AG04450 (cell line): ENCODE measurements around the gene PIK3R5. TPM values are rescaled to one million over a fixed set of nuclear protein-coding genes. Genes with fewer than 3 reads are reported as not detected.
"Not testable (repeated sequence)": the region's sequence is repeated elsewhere in the genome, so short reads cannot be mapped to it uniquely, and the experiment has no call there.

Experiments
- CTCF ChIA-PET: fragments of 300-600, 350-600 bp; formaldehyde crosslinking; extraction: SDS; loops from one replicate; lab custom pipeline; 2022; ENCODE audit warnings: antibody characterized with exemption, inconsistent platforms; lab: Charles Lee
- POLR2A ChIA-PET: fragments of 350-600 bp; formaldehyde crosslinking; extraction: SDS; loops from one replicate; lab custom pipeline; 2021; ENCODE audit warnings: antibody characterized with exemption, inconsistent platforms; lab: Yijun Ruan, JAX
- DNase-seq: peaks from one replicate; pipeline ENCODE4 v3.0.0-alpha.2; 2011; ENCODE audit warnings: low read depth, low spot score
- H3K27ac ChIP-seq: one replicate; pipeline ENCODE4 v1.5.1; 2012; ENCODE audit warnings: low read depth, low read length, control low read depth
- H3K27me3 ChIP-seq: one replicate; pipeline ENCODE4 v1.6.0; 2012; ENCODE audit warnings: low read length; ENCODE audit not compliant: control insufficient read depth, insufficient read depth
- H3K4me3 ChIP-seq: 2 replicates; pipeline ENCODE4 v1.5.1; 2011; ENCODE audit warnings: mild to moderate bottlenecking, low read depth, low read length, control low read depth
- H3K9me3 ChIP-seq: 2 replicates; pipeline ENCODE4 v1.5.1; 2012; ENCODE audit warnings: low read length; ENCODE audit not compliant: control insufficient read depth, insufficient read depth
- polyA plus RNA-seq: library from polyadenylated mRNA; depleted of rRNA; stranded (reverse); fragments of >200 nt; gene quantifications from 2 replicates; pipeline ENCODE4 v1.2.3, GENCODE V29; 2011
- TF ChIP-seq, protein P1 (sequence below): IDR thresholded peaks from 2 replicates; pipeline ENCODE4 v1.5.1; 2011; ENCODE audit warnings: low read depth, low read length, control low read depth, inconsistent platforms

The PIK3R5 gene
- polyA plus RNA-seq, 1 experiment, result not detected

DNA sequence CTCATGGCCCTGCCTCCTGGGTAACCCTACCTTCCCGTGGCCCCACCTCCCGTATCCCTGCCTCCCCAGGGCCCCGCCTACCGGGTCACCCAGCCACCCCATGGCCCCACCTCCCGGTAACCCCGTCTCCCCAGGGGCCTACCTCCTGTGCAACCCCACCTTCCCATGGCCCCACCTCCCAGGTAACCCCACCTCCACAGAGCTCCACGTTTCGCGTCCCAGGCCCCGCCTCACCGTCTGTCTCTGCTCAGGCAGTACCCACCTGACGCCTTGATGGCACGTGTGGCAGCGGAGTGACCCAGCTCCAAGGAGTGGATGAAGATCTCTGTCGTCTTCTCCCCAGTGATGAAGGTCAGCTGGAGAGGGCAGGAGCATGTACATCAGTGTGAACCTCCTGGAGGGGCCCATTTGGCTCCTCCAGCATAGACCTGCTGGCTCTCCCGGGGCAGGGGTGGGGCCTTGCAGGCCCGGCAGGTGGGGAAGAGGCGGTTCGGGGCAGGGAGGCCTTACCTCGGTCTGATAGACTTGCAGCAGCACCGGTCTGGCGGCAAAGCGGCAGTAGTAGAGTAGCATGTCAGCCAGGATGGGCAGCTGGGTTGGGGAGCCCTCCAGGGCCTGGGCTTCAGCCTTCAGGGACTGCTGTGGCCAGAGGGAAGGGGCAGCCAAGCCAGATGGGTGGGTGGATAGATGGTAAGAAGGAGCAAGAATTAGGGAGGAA, 79.4 kb downstream of the PIK3R5 start:
- POLR2A ChIA-PET, result interaction anchor here (0.7 kb wide), 1 partner anchor 636 kb away, joined by 5 read pairs; no protein-coding TSS in a partner anchor

DNA sequence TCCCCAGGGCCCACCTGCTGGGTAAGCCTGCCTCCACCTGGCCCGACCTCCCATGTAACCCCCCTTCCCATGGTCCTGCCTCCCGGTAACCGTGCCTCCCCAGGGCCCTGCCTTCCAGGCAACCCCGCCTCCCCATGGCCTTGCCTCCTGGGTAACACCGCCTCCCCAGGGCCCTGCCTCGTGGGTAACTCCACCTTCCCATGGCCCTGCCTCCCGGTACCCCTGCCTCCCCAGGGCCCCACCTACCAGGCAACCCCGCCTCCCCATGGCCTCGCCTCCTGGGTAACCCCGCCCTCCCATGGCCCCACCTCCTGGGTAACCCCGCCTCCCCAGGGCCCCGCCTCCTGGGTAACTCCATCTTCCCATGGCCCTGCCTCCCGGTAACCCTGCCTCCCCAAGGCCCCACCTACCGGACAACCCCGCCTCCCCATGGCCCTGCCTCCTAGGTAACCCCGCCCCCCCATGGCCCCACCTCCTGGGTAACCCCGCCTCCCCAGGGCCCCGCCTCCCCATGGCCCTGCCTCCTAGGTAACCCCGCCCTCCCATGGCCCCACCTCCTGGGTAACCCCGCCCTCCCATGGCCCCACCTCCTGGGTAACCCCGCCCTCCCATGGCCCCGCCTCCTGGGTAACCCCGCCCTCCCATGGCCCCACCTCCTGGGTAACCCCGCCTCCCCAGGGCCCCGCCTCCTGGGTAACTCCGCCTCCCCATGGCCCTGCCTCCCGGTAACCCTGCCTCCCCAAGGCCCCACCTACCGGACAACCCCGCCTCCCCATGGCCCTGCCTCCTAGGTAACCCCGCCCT, 80.1 kb downstream of the PIK3R5 start:
- POLR2A ChIA-PET, H3K4me3 ChIP-seq, CTCF ChIA-PET, H3K27me3 ChIP-seq, DNase-seq, H3K27ac ChIP-seq: not testable (repeated sequence)
- peaks cover 16% of the 10 kb centered on the region for H3K9me3 ChIP-seq

More for the DNA sequence above, 79.4 kb downstream of the PIK3R5 start:
- Histone ChIP-seq H3K27ac (no peak overlapping the region), H3K27me3 (peaks cover 2% of the 10 kb centered on the region), H3K9me3 (peaks cover 16% of the 10 kb centered on the region), H3K4me3 (no peak overlapping the region)
- CTCF ChIA-PET, result no interaction called here
- TF ChIP-seq, protein P1, sequence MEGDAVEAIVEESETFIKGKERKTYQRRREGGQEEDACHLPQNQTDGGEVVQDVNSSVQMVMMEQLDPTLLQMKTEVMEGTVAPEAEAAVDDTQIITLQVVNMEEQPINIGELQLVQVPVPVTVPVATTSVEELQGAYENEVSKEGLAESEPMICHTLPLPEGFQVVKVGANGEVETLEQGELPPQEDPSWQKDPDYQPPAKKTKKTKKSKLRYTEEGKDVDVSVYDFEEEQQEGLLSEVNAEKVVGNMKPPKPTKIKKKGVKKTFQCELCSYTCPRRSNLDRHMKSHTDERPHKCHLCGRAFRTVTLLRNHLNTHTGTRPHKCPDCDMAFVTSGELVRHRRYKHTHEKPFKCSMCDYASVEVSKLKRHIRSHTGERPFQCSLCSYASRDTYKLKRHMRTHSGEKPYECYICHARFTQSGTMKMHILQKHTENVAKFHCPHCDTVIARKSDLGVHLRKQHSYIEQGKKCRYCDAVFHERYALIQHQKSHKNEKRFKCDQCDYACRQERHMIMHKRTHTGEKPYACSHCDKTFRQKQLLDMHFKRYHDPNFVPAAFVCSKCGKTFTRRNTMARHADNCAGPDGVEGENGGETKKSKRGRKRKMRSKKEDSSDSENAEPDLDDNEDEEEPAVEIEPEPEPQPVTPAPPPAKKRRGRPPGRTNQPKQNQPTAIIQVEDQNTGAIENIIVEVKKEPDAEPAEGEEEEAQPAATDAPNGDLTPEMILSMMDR, result no peak
- no peak for DNase-seq

DNA sequence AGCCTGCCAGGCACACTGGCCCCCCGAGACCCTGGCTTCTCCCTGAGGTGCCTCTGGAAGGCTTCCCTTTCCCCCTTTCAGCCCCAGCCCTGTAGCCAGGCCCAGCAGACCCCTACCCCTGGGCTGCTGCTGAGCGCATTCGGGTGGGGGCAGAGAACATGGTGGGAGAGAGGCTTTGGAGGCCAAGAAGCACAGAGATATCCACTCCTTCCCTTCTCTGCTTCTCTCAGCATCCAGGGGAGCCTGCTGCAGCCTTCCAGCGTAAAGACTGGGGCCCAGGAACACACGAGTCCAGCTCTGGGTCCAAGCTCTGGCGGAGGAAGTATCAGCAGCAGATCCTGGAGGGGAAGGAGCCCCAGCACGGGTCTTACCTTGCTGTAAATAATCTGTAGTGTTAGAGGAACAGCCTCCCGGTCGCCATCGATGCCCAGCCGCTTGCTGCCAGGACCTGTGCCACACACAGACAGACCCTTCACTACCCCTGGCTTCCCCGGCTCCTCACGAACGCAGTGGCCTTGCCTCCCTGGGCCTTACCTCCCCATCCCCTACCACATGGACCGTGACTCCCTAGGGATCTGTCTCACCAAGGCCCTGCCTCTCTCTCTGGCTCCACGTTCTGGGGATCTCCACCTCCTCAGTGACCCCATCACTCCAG, 81.0 kb downstream of the PIK3R5 start:
- TF ChIP-seq, protein P1, result no peak
- no peak for DNase-seq
- CTCF ChIA-PET, result no interaction called here
- no peak overlapping the region for H3K4me3 ChIP-seq
- H3K9me3 ChIP-seq, result peaks cover 16% of the 10 kb centered on the region
- POLR2A ChIA-PET, result no interaction called here
- no peaks in the 10 kb centered on the region for H3K27me3 ChIP-seq
- H3K27ac ChIP-seq, result no peak overlapping the region

DNA sequence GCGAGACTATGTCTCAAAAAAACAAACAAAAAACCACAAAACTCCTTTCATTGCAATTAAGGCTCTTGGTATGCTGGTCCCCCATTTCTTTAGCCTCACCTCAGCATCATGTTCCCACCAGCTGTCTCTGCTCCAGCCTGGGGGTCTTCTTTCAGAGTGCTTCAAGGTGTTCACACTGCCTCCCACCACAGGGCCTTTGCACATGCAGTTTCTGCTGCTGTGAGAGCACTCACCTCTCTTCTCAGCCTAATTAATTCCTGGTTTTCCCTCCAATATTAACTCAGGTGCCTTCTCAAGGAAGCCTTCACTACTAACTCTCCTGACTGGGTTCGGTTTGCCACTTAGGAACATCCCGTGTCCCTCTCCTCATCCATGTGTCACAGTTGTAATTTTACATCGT, 82.2 kb downstream of the PIK3R5 start:
- Histone ChIP-seq H3K9me3 (peaks cover 16% of the 10 kb centered on the region), H3K4me3 (no peak overlapping the region), H3K27ac (no peak overlapping the region), H3K27me3 (no peaks in the 10 kb centered on the region)
- no peak for DNase-seq
- POLR2A ChIA-PET, result no interaction called here
- TF ChIP-seq, protein P1, result no peak
- CTCF ChIA-PET, result no interaction called here

DNA sequence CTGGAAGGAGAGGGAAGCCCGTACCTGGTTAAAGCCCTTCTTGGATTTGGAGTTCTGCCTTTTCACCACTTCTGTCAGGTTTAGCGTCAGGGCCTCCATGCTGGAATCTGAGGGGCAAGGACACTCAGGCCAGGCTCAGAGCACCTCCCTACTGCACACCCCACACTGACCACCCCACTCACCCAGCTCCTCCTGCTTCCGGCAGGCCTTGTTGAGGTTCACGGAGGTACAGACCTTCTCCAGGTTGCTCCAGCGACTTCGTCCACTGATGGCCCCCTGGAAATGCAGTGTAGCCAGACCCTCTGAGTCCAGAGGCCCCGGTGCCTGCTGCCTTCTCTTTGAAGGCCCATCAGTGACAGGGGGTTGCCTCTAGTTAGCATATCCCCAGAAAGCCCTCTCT, 83.9 kb downstream of the PIK3R5 start:
- DNase-seq, result no peak
- TF ChIP-seq, protein P1, result no peak
- POLR2A ChIA-PET, result no interaction called here
- Histone ChIP-seq H3K9me3 (peaks cover 16% of the 10 kb centered on the region), H3K27ac (no peak overlapping the region), H3K27me3 (no peaks in the 10 kb centered on the region), H3K4me3 (no peak overlapping the region)
- CTCF ChIA-PET, result no interaction called here
